Mucosa of descending colon (tissue), 3 donors: ENCODE results near the gene PDE4D. TPM values are rescaled to one million over a fixed set of nuclear protein-coding genes. Genes with fewer than 3 reads are reported as not detected.

ENCODE experiments used
- ATAC-seq: fragments of 200-7000 bp; cut with Tn5 transposase; one replicate; pipeline ENCODE4 v1.9.1; 2020; ENCODE audit warnings: mild to moderate bottlenecking, moderate library complexity
- DNase-seq, 3 donors: peaks; one replicate each; pipeline ENCODE4 v3.0.0-alpha.2; 2020
- H3K36me3 ChIP-seq: fragments of 200-600 bp; one replicate; pipeline ENCODE4 v1.8.0; 2021; ENCODE audit warnings: low read depth, mild to moderate bottlenecking
- H3K4me1 ChIP-seq: fragments of 200-600 bp; one replicate; pipeline ENCODE4 v1.8.0; 2021; ENCODE audit warnings: low read depth, mild to moderate bottlenecking
- H3K4me3 ChIP-seq: fragments of 200-600 bp; one replicate; pipeline ENCODE4 v1.8.0; 2021; ENCODE audit warnings: mild to moderate bottlenecking
- H3K9me3 ChIP-seq: fragments of 200-600 bp; one replicate; pipeline ENCODE4 v1.8.0; 2021; ENCODE audit warnings: mild to moderate bottlenecking
- intact Hi-C, 2 donors: fragments of 100-400 bp; cut with DNase I in 1 of 2; cut with micrococcal nuclease in 1 of 2; formaldehyde crosslinking; loops; one replicate each; pipeline versions ENCODE4 v1.11.0 to v1.11.1; 2022; cut with DNase I, micrococcal nuclease
- total RNA-seq, 3 donors: library from RNA; stranded (reverse); fragmentation: NEBNext Ultra II Directional in 2 of 3; extraction: Animal tissue kit (Norgen Biotek cat#: 25700) in 2 of 3; gene quantifications; one replicate each; pipeline versions ENCODE4 v1.2.1 to v1.2.4, GENCODE V29; 2021 to 2023
- TF ChIP-seq, protein P1 (sequence below): fragments of 200-600 bp; IDR thresholded peaks from one replicate; pipeline ENCODE4 v1.8.0; 2022; ENCODE audit warnings: antibody characterized with exemption, mild to moderate bottlenecking
- donor health status: DM: no; HTN: no; CAD: no; lungs with moderate emphysema.
- donor health status: DM: no; HTN: no; CAD: no.
- donor health status: DM: no; HTN: yes; CAD: no.

The PDE4D gene
- total RNA-seq, 3 donors from 2014 or later: 37.9 to 137 (median 100) TPM

DNA sequence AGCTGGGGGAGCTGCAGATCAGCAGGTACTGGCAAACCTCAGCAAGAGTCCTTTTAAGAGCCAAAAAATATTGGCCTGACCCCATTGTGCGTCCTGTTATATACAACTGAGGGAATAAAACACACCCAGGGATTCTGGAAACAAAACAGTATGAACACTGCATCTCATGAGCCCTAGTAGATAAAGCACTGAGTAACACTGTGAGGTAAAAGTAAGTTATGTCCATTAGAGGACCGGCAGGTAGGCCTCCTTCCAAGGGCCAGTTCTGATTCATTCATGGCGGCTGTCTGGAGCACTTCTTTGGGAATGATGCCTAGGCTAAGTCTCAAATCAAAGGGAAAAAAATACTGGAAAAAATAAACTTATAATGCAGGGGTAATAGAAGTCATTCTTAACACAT is 64.9 kb downstream of the PDE4D start:
- intact Hi-C loops: no loop called here
- ATAC-seq: no peak
- Histone ChIP-seq H3K9me3 (no peaks in the 10 kb centered on the region), H3K4me3 (no peak overlapping the region), H3K36me3 (no peaks in the 10 kb centered on the region), H3K4me1 (no peaks in the 10 kb centered on the region)
- TF ChIP-seq, protein P1, sequence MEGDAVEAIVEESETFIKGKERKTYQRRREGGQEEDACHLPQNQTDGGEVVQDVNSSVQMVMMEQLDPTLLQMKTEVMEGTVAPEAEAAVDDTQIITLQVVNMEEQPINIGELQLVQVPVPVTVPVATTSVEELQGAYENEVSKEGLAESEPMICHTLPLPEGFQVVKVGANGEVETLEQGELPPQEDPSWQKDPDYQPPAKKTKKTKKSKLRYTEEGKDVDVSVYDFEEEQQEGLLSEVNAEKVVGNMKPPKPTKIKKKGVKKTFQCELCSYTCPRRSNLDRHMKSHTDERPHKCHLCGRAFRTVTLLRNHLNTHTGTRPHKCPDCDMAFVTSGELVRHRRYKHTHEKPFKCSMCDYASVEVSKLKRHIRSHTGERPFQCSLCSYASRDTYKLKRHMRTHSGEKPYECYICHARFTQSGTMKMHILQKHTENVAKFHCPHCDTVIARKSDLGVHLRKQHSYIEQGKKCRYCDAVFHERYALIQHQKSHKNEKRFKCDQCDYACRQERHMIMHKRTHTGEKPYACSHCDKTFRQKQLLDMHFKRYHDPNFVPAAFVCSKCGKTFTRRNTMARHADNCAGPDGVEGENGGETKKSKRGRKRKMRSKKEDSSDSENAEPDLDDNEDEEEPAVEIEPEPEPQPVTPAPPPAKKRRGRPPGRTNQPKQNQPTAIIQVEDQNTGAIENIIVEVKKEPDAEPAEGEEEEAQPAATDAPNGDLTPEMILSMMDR: no peak
- DNase-seq: no peak

DNA sequence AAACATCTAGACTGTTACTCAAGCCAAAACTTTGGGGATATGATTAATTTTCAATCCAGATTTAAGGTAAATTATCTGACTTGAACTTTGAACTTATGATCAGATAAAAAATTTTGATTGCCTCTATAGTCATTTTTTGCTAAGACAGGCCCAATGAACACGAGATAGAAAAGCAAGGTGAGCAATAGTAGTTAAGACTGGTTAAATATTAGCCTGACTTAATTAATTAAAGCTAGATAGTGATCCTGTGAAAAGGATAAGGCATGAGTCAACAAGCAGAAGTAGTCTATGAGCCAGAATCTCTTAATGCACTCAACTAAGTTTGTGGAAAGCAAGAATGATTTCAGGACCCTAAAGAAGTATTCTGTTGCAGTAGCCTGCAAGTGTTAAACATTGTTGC is 66.5 kb downstream of the PDE4D start:
- Histone ChIP-seq H3K9me3 (no peaks in the 10 kb centered on the region), H3K36me3 (no peaks in the 10 kb centered on the region), H3K4me3 (no peak overlapping the region), H3K4me1 (no peaks in the 10 kb centered on the region)
- intact Hi-C loops: no loop called here
- ATAC-seq: no peak
- no peak for DNase-seq
- TF ChIP-seq, protein P1: no peak

DNA sequence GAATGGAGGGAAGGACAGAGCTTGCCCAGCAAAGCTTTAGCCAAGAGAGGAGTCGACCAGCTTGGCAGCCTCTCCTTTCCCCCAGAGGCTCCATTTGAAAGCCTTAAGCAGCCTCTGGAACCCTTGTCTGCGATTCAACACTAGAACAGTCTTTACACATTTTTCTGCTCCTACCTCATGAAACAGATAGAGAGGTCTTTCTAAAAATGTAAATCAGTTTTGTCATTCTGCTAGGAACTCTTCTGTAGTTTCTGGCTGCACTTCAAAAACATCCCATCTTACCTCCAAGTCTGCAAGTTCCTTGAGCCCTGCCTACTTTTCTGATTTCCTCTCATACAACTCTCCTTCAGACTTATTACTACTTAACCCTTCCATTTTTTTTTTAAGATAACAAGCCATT is 70.1 kb downstream of the PDE4D start:
- no peaks in the 10 kb centered on the region for H3K36me3 ChIP-seq
- intact Hi-C loops: no loop called here
- H3K4me1 ChIP-seq: no peaks in the 10 kb centered on the region
- H3K9me3 ChIP-seq: no peaks in the 10 kb centered on the region
- H3K4me3 ChIP-seq: no peak overlapping the region
- ATAC-seq (no peak), DNase-seq (no peak)
- TF ChIP-seq, protein P1: no peak

DNA sequence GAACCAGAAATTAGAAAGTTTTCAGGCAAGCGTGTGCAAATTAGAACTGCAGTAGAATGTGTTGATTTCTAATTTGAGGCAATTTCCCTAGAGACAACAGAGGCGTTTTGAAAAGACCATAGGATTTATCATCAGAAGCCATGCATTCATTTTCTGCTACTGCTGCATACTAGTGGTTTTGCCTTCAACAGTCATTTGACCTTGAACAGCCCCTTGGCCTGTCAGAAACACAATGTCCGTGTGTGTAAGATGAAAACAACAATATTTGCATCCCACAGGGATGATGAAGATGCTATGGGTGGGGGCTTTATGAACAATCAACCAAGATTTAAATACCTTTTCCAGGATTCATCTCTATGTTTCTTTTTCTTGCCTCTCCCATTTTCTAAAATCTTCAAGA is 73.7 kb downstream of the PDE4D start:
- no peak for ATAC-seq
- H3K9me3 ChIP-seq: no peaks in the 10 kb centered on the region
- TF ChIP-seq, protein P1: no peak
- no peaks in the 10 kb centered on the region for H3K4me1 ChIP-seq
- intact Hi-C loops: loop anchor here in 1 of 2 donors (10.0 kb wide), 1 partner anchor 855 kb away; no protein-coding TSS in a partner anchor
- DNase-seq: no peak
- no peaks in the 10 kb centered on the region for H3K36me3 ChIP-seq
- no peak overlapping the region for H3K4me3 ChIP-seq

DNA sequence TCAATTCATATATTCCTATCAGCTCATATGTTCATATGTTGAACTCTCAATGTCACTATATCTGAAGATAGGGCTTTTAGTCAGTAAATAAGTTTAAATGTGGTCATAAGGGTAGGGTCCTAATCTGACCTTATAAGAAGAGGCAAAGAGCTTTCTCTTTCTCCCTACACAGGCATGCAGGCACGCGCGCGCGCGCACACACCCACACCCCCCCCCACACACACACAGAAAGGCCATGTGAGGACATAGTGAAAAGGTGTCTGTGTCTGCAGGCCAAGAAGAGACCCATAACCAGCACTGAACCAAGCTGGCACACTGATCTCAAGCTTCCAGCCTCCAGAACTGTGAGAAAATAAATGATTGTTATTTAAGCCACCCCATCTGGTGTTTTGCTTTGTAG is 76.0 kb downstream of the PDE4D start:
- Histone ChIP-seq H3K9me3 (no peaks in the 10 kb centered on the region), H3K4me1 (no peaks in the 10 kb centered on the region), H3K36me3 (no peaks in the 10 kb centered on the region), H3K4me3 (no peak overlapping the region)
- ATAC-seq (no peak), DNase-seq (no peak)
- intact Hi-C loops: loop anchor here in 1 of 2 donors (10.0 kb wide), 1 partner anchor 857 kb away; no protein-coding TSS in a partner anchor
- TF ChIP-seq, protein P1: no peak
